SK-N-SH (cell line): ENCODE results near the gene FAM222A. TPM values are rescaled to one million over a fixed set of nuclear protein-coding genes. Genes with fewer than 3 reads are reported as not detected.
A peak's percentile ranks its signal among the peaks of the same experiment; 100 is the strongest.

ENCODE experiments used
- CTCF ChIA-PET: fragments of 300-600, 350-600 bp; formaldehyde crosslinking; extraction: SDS; loops from one replicate; lab custom pipeline; 2021; lab: Yijun Ruan, JAX
- POLR2A ChIA-PET: fragments of 350-600 bp; sonication (Branson Sonifier 250); formaldehyde crosslinking; extraction: SDS; loops from one replicate; lab custom pipeline; 2020; ENCODE audit warnings: antibody characterized with exemption, inconsistent platforms; lab: Yijun Ruan, JAX
- DNase-seq: peaks from one replicate; pipeline ENCODE4 v3.0.0; 2012
- H2AFZ ChIP-seq: fragments of 200-600 bp; sonication (generic); 2 replicates; pipeline ENCODE4 v1.8.1; 2016; ENCODE audit warnings: antibody characterized with exemption, mild to moderate bottlenecking, low read depth
- H3F3A ChIP-seq: fragments of 200-600 bp; sonication (generic); replicated peaks from 2 replicates; pipeline ENCODE3; 2016; ENCODE audit warnings: antibody characterized with exemption, mild to moderate bottlenecking; ENCODE audit not compliant: insufficient read depth
- H3K27ac ChIP-seq, 2 experiments: fragments of 200-500 bp in 1 of 2; fragments of 200-600 bp in 1 of 2; sonication (Bioruptor generic) in 1 of 2; sonication (generic), shearing (Covaris generic) in 1 of 2; 2 replicates each; pipeline versions ENCODE4 v1.5.1 to v1.6.1; 2014 to 2016; ENCODE audit warnings: low read depth in 2 of 2, inconsistent platforms in 1 of 2, low read length in 1 of 2, mild to moderate bottlenecking in 1 of 2, mixed read lengths in 1 of 2
- H3K27me3 ChIP-seq: fragments of 200-600 bp; sonication (generic), shearing (Covaris generic); 2 replicates; pipeline ENCODE4 v1.6.1; 2016; ENCODE audit warnings: mixed run types; ENCODE audit not compliant: insufficient read depth
- H3K36me3 ChIP-seq, 2 experiments: fragments of 200-500 bp in 1 of 2; fragments of 200-600 bp in 1 of 2; sonication (Bioruptor generic) in 1 of 2; sonication (generic) in 1 of 2; replicated peaks in 1 of 2; 2 replicates each; pipeline versions ENCODE3 to v1.5.1; 2014 to 2016; ENCODE audit warnings: low read length in 1 of 2, mild to moderate bottlenecking in 1 of 2; ENCODE audit not compliant: insufficient read depth in 2 of 2, control insufficient read depth in 1 of 2
- H3K4me1 ChIP-seq, 2 experiments: fragments of 200-500 bp in 1 of 2; fragments of 200-600 bp in 1 of 2; sonication (Bioruptor generic) in 1 of 2; sonication (generic), shearing (Covaris generic) in 1 of 2; 2 replicates each; pipeline versions ENCODE4 v1.5.1 to v1.6.1; 2014 to 2016; ENCODE audit warnings: low read depth in 1 of 2, low read length in 1 of 2, mixed run types in 1 of 2; ENCODE audit not compliant: insufficient read depth in 2 of 2, control insufficient read depth in 1 of 2
- H3K4me2 ChIP-seq: fragments of 200-600 bp; sonication (generic), shearing (Covaris generic); 2 replicates; pipeline ENCODE4 v1.6.1; 2017; ENCODE audit warnings: mixed run types
- H3K4me3 ChIP-seq, 2 experiments: fragments of 200-500 bp in 1 of 2; fragments of 200-600 bp in 1 of 2; sonication (Bioruptor generic) in 1 of 2; sonication (generic), shearing (Covaris generic) in 1 of 2; 2 replicates each; pipeline versions ENCODE4 v1.5.1 to v1.8.1; 2014 to 2016; ENCODE audit warnings: low read depth in 2 of 2, inconsistent platforms in 1 of 2, low read length in 1 of 2, mild to moderate bottlenecking in 1 of 2, mixed read lengths in 1 of 2, moderate library complexity in 1 of 2
- H3K79me2 ChIP-seq: fragments of 200-600 bp; sonication (generic); 2 replicates; pipeline ENCODE4 v1.8.1; 2017; ENCODE audit warnings: mild to moderate bottlenecking; ENCODE audit not compliant: insufficient read depth
- H3K9ac ChIP-seq: fragments of 200-600 bp; sonication (generic); 2 replicates; pipeline ENCODE4 v1.6.1; 2017; ENCODE audit warnings: mixed run types
- H3K9me2 ChIP-seq: fragments of 200-600 bp; sonication (generic); 2 replicates; pipeline ENCODE4 v1.6.1; 2017; ENCODE audit warnings: mixed run types
- H3K9me3 ChIP-seq: fragments of 200-600 bp; sonication (generic); 2 replicates; pipeline ENCODE4 v1.6.1; 2017; ENCODE audit warnings: mixed run types, mild to moderate bottlenecking, moderate library complexity
- H4K20me1 ChIP-seq: fragments of 200-600 bp; sonication (generic); 2 replicates; pipeline ENCODE4 v1.6.1; 2017; ENCODE audit warnings: mild to moderate bottlenecking, mixed run types; ENCODE audit not compliant: insufficient read depth
- CHD2 ChIP-seq: fragments of 150-350 bp; IDR thresholded peaks from 2 replicates; pipeline ENCODE4 v1.6.1; 2018; ENCODE audit warnings: low read length; ENCODE audit not compliant: partially characterized antibody
- EP300 ChIP-seq, 2 experiments: IDR thresholded peaks; 2 replicates each; pipeline versions ENCODE4 v1.4.0 to v1.6.1; 2012; ENCODE audit warnings: borderline replicate concordance in 1 of 2, low read depth in 1 of 2, low read length in 1 of 2
- FOXJ3 ChIP-seq: sonication (generic); formaldehyde crosslinking; IDR thresholded peaks from 2 replicates; pipeline ENCODE4 v1.5.1; 2020; ENCODE audit warnings: mild to moderate bottlenecking, missing genetic modification reagents
- FOXM1 ChIP-seq: IDR thresholded peaks from 2 replicates; pipeline ENCODE4 v1.4.0; 2012; ENCODE audit warnings: low read depth, mild to moderate bottlenecking
- IRF3 ChIP-seq: fragments of 150-350 bp; IDR thresholded peaks from 2 replicates; pipeline ENCODE4 v1.6.1; 2016; ENCODE audit warnings: mild to moderate bottlenecking, low read depth, low read length
- NFIC ChIP-seq: IDR thresholded peaks from 2 replicates; pipeline ENCODE4 v1.4.0; 2012; ENCODE audit warnings: borderline replicate concordance
- NRF1 ChIP-seq: IDR thresholded peaks from 2 replicates; pipeline ENCODE4 v1.6.1; 2012; ENCODE audit warnings: low read depth, mild to moderate bottlenecking, low read length
- POLR2AphosphoS5 ChIP-seq: IDR thresholded peaks from 2 replicates; pipeline ENCODE4 v1.6.1; 2012; ENCODE audit warnings: low read depth, low read length
- RXRA ChIP-seq: IDR thresholded peaks from 2 replicates; pipeline ENCODE4 v1.4.0; 2012; ENCODE audit warnings: low read depth, mild to moderate bottlenecking, borderline replicate concordance
- SMC3 ChIP-seq: IDR thresholded peaks from 2 replicates; pipeline ENCODE4 v1.6.1; 2012; ENCODE audit warnings: low read depth, low read length, improper control_type of control experiment
- TAF1 ChIP-seq: IDR thresholded peaks from 2 replicates; pipeline ENCODE4 v1.6.1; 2012; ENCODE audit warnings: low read depth, mild to moderate bottlenecking, low read length, moderate library complexity, borderline replicate concordance
- TCF12 ChIP-seq: IDR thresholded peaks from 2 replicates; pipeline ENCODE4 v1.4.0; 2012
- TEAD4 ChIP-seq: IDR thresholded peaks from 2 replicates; pipeline ENCODE4 v1.4.0; 2012; ENCODE audit warnings: mild to moderate bottlenecking, borderline replicate concordance; ENCODE audit not compliant: insufficient read depth
- ZBTB33 ChIP-seq: IDR thresholded peaks from 2 replicates; pipeline ENCODE4 v1.4.0; 2012; ENCODE audit warnings: low read depth, borderline replicate concordance
- WGBS: methylation state at CpG from one replicate; pipeline ENCODE4 v1.1.6; 2017; ENCODE audit warnings: low lambda C conversion rate; 5-methylcytosine and 5-hydroxymethylcytosine counted together
- polyA plus RNA-seq, 3 experiments: library from polyadenylated mRNA; depleted of rRNA; stranded (reverse); fragments of >200 nt; gene quantifications; 2 replicates each; pipeline ENCODE4 v1.2.3, GENCODE V29; 2012

Gene FAM222A
- polyA plus RNA-seq, 1 of the 3 experiments (the other 2 are of a cell fraction) = 1.6 TPM

GRCh38 chr12:109707470-109707821, 6.2 kb upstream of the FAM222A start:
- Histone ChIP-seq H3K4me3 (no peak overlapping the region), H4K20me1 (no peaks in the 10 kb centered on the region), H3K27ac (peak overlapping the region in 1 of 2 experiments; percentile 89; a peak in 2 of 4 replicates), H3K36me3 (no peaks in the 10 kb centered on the region), H3K27me3 (no peaks in the 10 kb centered on the region), H3K4me2 (no peak overlapping the region), H3K9me2 (no peaks in the 10 kb centered on the region), H3K79me2 (no peaks in the 10 kb centered on the region), H3K9ac (no peak overlapping the region), H3F3A (no peaks in the 10 kb centered on the region), H3K9me3 (no peaks in the 10 kb centered on the region), H3K4me1 (peaks cover 0 to 33% of the 10 kb centered on the region in 2 experiments; a peak in 2 of 4 replicates), H2AFZ (no peak overlapping the region)
- ChIA-PET CTCF (interaction anchor here (1.0 to 5.5 kb wide), 2 partner anchors 56 to 110 kb away, joined by 3 to 27 read pairs; no protein-coding TSS in a partner anchor), POLR2A (interaction anchor here (0.8 to 1.3 kb wide), 3 partner anchors 8 to 53 kb away, joined by 3 to 4 read pairs (median 4); no protein-coding TSS in a partner anchor)
- no peak for DNase-seq
- no peak for TF ChIP-seq SMC3
- no peak for TF ChIP-seq FOXM1
- 57% methylated on average over 4 of the region's 4 CpGs for WGBS

- H4K20me1 ChIP-seq = no peaks in the 10 kb centered on the region
- H2AFZ ChIP-seq = no peak overlapping the region
- H3K27me3 ChIP-seq = no peaks in the 10 kb centered on the region
- ChIA-PET POLR2A (no interaction called here), CTCF (interaction anchor here (0.8 to 5.5 kb wide), 5 partner anchors 10 to 137 kb away, joined by 3 to 27 read pairs (median 3); no protein-coding TSS in a partner anchor)
- no peaks in the 10 kb centered on the region for H3F3A ChIP-seq
- H3K4me1 ChIP-seq = peaks cover 0 to 26% of the 10 kb centered on the region in 2 experiments; a peak in 2 of 4 replicates
- H3K4me2 ChIP-seq = no peak overlapping the region
- H3K27ac ChIP-seq = no peak overlapping the region
- no peak overlapping the region for H3K9ac ChIP-seq
- H3K4me3 ChIP-seq = no peak overlapping the region
- H3K9me3 ChIP-seq = no peaks in the 10 kb centered on the region
- WGBS = 63% methylated on average over 5 of the region's 5 CpGs
- H3K9me2 ChIP-seq = no peaks in the 10 kb centered on the region
- no peaks in the 10 kb centered on the region for H3K79me2 ChIP-seq
- no peaks in the 10 kb centered on the region for H3K36me3 ChIP-seq
- DNase-seq = no peak
- TF ChIP-seq ZBTB33 (no peak), FOXM1 (no peak), IRF3 (no peak), NFIC (no peak), RXRA (no peak), TEAD4 (no peak), TCF12 (no peak), TAF1 (no peak), EP300 (IDR thresholded peaks at IDR 0.05; ENCODE audit: borderline replicate concordance in 1 of 2, low read depth in 1 of 2, low read length in 1 of 2) (no peak), CHD2 (no peak), NRF1 (no peak), FOXJ3 (CRISPR knock-in tag) (no peak), POLR2AphosphoS5 (no peak)
Measured at GRCh38 chr12:109708939-109709338, 4.7 kb upstream of the FAM222A start.
